A549 (cell line): ENCODE measurements around the gene MYOC. TPM values are rescaled to one million over a fixed set of nuclear protein-coding genes. Genes with fewer than 3 reads are reported as not detected.
"Not testable (repeated sequence)": the region's sequence is repeated elsewhere in the genome, so short reads cannot be mapped to it uniquely, and the experiment has no call there.

ENCODE experiments used
- ATAC-seq, 2 experiments: fragments of 200-7000 bp in 1 of 2; fragments of >200 bp in 1 of 2; cut with Nextera tagmentation in 1 of 2; cut with Tn5 transposase in 1 of 2; 3 replicates each; pipeline versions ENCODE4 v1.8.0 to v1.9.1; 2018 to 2020; ENCODE audit warnings: mild to moderate bottlenecking in 1 of 2, moderate library complexity in 1 of 2
- CTCF ChIA-PET: fragments of 300-600 bp; sonication (Branson Sonifier 250); formaldehyde crosslinking; extraction: SDS; loops from one replicate; lab custom pipeline; 2021; ENCODE audit warnings: antibody characterized with exemption, inconsistent platforms; lab: Yijun Ruan, JAX
- POLR2A ChIA-PET: fragments of 350-600 bp; formaldehyde crosslinking; extraction: SDS; loops from one replicate; lab custom pipeline; 2021; ENCODE audit warnings: antibody characterized with exemption, inconsistent platforms; lab: Yijun Ruan, JAX
- DNase-seq, 2 experiments: peaks; one replicate each; pipeline versions ENCODE4 v3.0.0 to v3.0.0-alpha.2; 2011 to 2016; ENCODE audit warnings: low read depth in 1 of 2, low spot score in 1 of 2
- FAIRE-seq: peaks from 2 replicates; lab custom pipeline; 2011; peaks lifted over from hg19 to GRCh38; lab: Jason Lieb, UNC
- H3K27ac ChIP-seq, 2 experiments: fragments of >200 bp; sonication (Bioruptor Twin); formaldehyde crosslinking; 3 replicates each; pipeline ENCODE4 v1.5.1; 2016 to 2017
- H3K4me1 ChIP-seq: fragments of >200 bp; sonication (Bioruptor Twin); formaldehyde crosslinking; 3 replicates; pipeline ENCODE4 v1.6.1; 2016
- H3K4me2 ChIP-seq: fragments of >200 bp; sonication (Bioruptor Twin); formaldehyde crosslinking; 3 replicates; pipeline ENCODE4 v1.6.1; 2016
- H3K4me3 ChIP-seq: fragments of >200 bp; sonication (Bioruptor Twin); formaldehyde crosslinking; 3 replicates; pipeline ENCODE4 v1.5.1; 2016
- H3K9me3 ChIP-seq: fragments of >200 bp; sonication (Bioruptor Twin); formaldehyde crosslinking; 3 replicates; pipeline ENCODE4 v1.6.1; 2016
- CBX8 ChIP-seq: fragments of 200-600 bp; sonication (generic); IDR thresholded peaks from 2 replicates; pipeline ENCODE4 v1.6.1; 2016
- CHD4 ChIP-seq: fragments of 200-600 bp; sonication (generic); IDR thresholded peaks from 2 replicates; pipeline ENCODE4 v1.6.1; 2016; ENCODE audit warnings: antibody characterized with exemption, mild to moderate bottlenecking, borderline replicate concordance
- EHMT2 ChIP-seq: fragments of 200-600 bp; sonication (generic); IDR thresholded peaks from 2 replicates; pipeline ENCODE4 v1.6.1; 2016; ENCODE audit warnings: antibody characterized with exemption, low read depth, mild to moderate bottlenecking, moderate library complexity
- FOSB ChIP-seq: fragments of 250-450 bp; sonication (Bioruptor Pico); IDR thresholded peaks from 2 replicates; pipeline ENCODE4 v1.5.0; 2020; ENCODE audit warnings: mild to moderate bottlenecking, moderate library complexity
- FOXS1 ChIP-seq: fragments of 250-450 bp; sonication (Bioruptor Pico); IDR thresholded peaks from 2 replicates; pipeline ENCODE4 v1.5.0; 2020; ENCODE audit warnings: mild to moderate bottlenecking, moderate library complexity
- JUNB ChIP-seq: fragments of >200 bp; sonication (Bioruptor Twin); formaldehyde crosslinking; IDR thresholded peaks from 2 replicates; pipeline ENCODE4 v1.6.1; 2016
- MAFK ChIP-seq: fragments of 450-650 bp; IDR thresholded peaks from 2 replicates; pipeline ENCODE4 v1.6.1; 2014; ENCODE audit not compliant: partially characterized antibody
- NFE2L2 ChIP-seq: fragments of 150-350 bp; conservative IDR thresholded peaks from 2 replicates; pipeline ENCODE4 v1.6.1; 2014; ENCODE audit warnings: low read length
- RCOR1 ChIP-seq: fragments of 150-350 bp; IDR thresholded peaks from 2 replicates; pipeline ENCODE4 v1.6.1; 2014; ENCODE audit warnings: antibody characterized with exemption, low read length, low read depth
- RFX5 ChIP-seq: fragments of 450-650 bp; IDR thresholded peaks from 2 replicates; pipeline ENCODE4 v1.7.1; 2014; ENCODE audit warnings: antibody characterized with exemption, mild to moderate bottlenecking, moderate library complexity
- RNF2 ChIP-seq: fragments of 200-600 bp; sonication (generic); IDR thresholded peaks from 2 replicates; pipeline ENCODE4 v1.6.1; 2016; ENCODE audit warnings: low read depth, mild to moderate bottlenecking, antibody characterized with exemption, moderate library complexity, borderline replicate concordance
- ZFP36 ChIP-seq: fragments of 450-650 bp; IDR thresholded peaks from 2 replicates; pipeline ENCODE4 v1.6.1; 2014; ENCODE audit warnings: borderline replicate concordance; ENCODE audit not compliant: partially characterized antibody
- ZSCAN20 ChIP-seq: fragments of 250-450 bp; sonication (Bioruptor Pico); IDR thresholded peaks from 2 replicates; pipeline ENCODE4 v1.8.0; 2022; ENCODE audit warnings: mild to moderate bottlenecking, moderate library complexity
- WGBS: methylation state at CpG from one replicate; pipeline ENCODE4 v1.1.6; 2017; ENCODE audit errors: missing lambda C conversion rate; 5-methylcytosine and 5-hydroxymethylcytosine counted together
- polyA plus RNA-seq, 4 experiments: library from polyadenylated mRNA; depleted of rRNA in 3 of 4; stranded (reverse); fragments of >200 nt; fragmentation: RNase III in 1 of 4; extraction: RNeasy Plus Mini Kit Qiagen cat#74134 plus additional on column Dnase treatment in 1 of 4; gene quantifications; 2 replicates in 3 of 4; 3 replicates in 1 of 4; pipeline ENCODE4 v1.2.3, GENCODE V29; 2011 to 2017
- TF ChIP-seq, protein P1 (sequence below): fragments of 450-650 bp; IDR thresholded peaks from 2 replicates; pipeline ENCODE4 v1.6.1; 2014; ENCODE audit warnings: antibody characterized with exemption
- TF ChIP-seq, protein P2 (sequence below): fragments of 250-450 bp; sonication (Bioruptor Pico); IDR thresholded peaks from 2 replicates; pipeline ENCODE4 v1.5.0; 2021; ENCODE audit warnings: mild to moderate bottlenecking, moderate library complexity, borderline replicate concordance
- TF ChIP-seq, protein P3 (sequence below): IDR thresholded peaks from 2 replicates; pipeline ENCODE4 v1.6.1; 2012
- TF ChIP-seq, protein P4 (sequence below): IDR thresholded peaks from 2 replicates; pipeline ENCODE4 v1.6.1; 2012; ENCODE audit warnings: low read depth, borderline replicate concordance

MYOC gene
- polyA plus RNA-seq, 2 of the 4 experiments (the other 2 are of a cell fraction) = not detected

DNA sequence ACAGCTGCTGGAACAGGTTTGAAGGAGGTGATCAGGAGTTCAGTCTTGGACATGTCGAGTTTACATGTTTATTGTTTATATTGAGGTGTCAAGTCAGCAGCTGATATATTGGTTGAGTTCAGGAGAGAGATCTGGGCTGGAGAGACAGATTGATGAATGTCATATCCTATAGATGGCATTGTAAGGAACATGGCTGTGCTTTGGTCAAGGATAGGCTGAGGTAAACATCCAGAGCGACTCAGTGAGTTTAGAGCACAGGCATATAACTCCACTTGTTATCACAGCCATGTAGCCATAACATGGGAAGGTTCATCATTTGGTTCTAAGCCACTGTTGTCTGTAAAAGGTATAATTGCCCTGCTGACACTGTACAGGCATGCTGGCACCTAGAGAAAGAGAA, 35.9 kb downstream of the MYOC start:
- POLR2A ChIA-PET = no interaction called here
- no peaks in the 10 kb centered on the region for H3K4me1 ChIP-seq
- TF ChIP-seq ZSCAN20 (CRISPR knock-in tag) (no peak), ZFP36 (no peak), FOXS1 (CRISPR knock-in tag) (no peak), NFE2L2 (no peak), CBX8 (no peak), JUNB (no peak), RNF2 (no peak), CHD4 (no peak)
- TF ChIP-seq, protein P1, sequence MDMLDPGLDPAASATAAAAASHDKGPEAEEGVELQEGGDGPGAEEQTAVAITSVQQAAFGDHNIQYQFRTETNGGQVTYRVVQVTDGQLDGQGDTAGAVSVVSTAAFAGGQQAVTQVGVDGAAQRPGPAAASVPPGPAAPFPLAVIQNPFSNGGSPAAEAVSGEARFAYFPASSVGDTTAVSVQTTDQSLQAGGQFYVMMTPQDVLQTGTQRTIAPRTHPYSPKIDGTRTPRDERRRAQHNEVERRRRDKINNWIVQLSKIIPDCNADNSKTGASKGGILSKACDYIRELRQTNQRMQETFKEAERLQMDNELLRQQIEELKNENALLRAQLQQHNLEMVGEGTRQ = no peak
- TF ChIP-seq, protein P2, sequence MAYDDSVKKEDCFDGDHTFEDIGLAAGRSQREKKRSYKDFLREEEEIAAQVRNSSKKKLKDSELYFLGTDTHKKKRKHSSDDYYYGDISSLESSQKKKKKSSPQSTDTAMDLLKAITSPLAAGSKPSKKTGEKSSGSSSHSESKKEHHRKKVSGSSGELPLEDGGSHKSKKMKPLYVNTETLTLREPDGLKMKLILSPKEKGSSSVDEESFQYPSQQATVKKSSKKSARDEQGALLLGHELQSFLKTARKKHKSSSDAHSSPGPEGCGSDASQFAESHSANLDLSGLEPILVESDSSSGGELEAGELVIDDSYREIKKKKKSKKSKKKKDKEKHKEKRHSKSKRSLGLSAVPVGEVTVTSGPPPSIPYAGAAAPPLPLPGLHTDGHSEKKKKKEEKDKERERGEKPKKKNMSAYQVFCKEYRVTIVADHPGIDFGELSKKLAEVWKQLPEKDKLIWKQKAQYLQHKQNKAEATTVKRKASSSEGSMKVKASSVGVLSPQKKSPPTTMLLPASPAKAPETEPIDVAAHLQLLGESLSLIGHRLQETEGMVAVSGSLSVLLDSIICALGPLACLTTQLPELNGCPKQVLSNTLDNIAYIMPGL (CRISPR knock-in tag) = no peak
- no peak overlapping the region for H3K4me2 ChIP-seq
- H3K9me3 ChIP-seq = no peaks in the 10 kb centered on the region
- ATAC-seq = no peak
- DNase-seq = no peak
- no peak for FAIRE-seq
- H3K27ac ChIP-seq = no peak overlapping the region
- H3K4me3 ChIP-seq = no peak overlapping the region
- CTCF ChIA-PET = no interaction called here
- WGBS = 49% methylated on average over 2 of the region's 2 CpGs

DNA sequence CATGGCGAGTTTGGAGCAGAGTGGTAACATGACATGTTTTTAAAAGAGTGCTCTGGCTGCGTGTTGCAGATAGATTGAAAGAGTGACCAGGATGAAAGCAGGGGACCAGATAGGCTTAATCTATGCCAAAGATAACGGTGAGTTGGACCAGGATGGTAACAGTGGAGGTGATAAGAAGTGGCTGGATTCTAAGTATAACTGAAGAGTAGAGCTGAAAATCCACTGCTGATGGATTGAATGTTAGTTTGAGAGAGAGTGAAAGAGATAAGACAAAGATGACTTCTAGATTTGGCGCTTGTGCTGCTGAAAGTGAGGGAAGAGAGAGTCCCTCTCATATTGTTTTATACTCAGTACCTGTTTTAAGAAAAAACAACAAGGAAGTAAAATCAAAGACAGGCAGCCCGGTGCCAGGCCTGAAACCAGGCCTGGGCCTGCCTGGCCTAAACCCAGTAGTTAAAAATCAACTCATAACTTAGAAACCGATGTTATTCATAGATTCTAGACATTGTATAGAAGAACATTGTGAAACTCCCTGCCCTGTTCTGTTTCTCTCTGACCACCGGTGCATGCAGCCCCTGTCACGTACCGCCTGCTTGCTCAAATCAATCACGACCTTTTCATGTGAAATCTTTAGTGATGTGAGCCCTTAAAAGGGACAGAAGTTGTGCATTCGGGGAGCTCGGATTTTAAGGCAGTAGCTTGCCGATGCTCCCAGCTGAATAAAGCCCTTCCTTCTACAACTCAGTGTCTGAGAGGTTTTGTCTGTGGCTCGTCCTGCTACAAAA, 37.2 kb downstream of the MYOC start:
- H3K9me3 ChIP-seq, FAIRE-seq, H3K4me1 ChIP-seq, POLR2A ChIA-PET, DNase-seq, H3K4me3 ChIP-seq, H3K4me2 ChIP-seq, CTCF ChIA-PET, H3K27ac ChIP-seq, ATAC-seq: not testable (repeated sequence)
- WGBS = 66% methylated on average over 14 of the region's 14 CpGs

DNA sequence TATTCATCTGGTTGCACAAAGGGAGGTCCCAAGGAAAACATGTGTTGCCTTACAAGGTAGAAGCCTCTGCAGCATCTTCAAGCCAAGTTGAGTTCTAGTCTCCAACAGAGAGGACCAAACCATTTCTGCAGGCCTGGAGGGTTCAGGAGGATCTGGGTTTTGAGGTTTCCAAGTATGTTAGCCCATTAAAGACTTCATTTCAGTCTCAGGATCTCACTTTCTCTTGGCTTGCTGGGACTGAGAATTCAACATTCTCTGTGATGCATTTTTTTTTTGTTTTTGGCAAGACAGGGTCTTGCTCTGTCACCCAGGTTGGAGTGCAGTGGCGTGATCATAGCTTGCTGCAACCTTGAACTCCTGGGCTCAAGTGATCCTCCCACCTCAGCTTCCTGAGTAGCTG, 39.2 kb downstream of the MYOC start:
- Histone ChIP-seq H3K4me2 (no peak overlapping the region), H3K27ac (no peak overlapping the region), H3K4me1 (no peaks in the 10 kb centered on the region), H3K9me3 (no peaks in the 10 kb centered on the region), H3K4me3 (no peak overlapping the region)
- ChIA-PET CTCF (interaction anchor here (1.0 kb wide), 1 partner anchor 31 kb away, joined by 3 read pairs; no protein-coding TSS in a partner anchor), POLR2A (no interaction called here)
- DNase-seq (no peak), ATAC-seq (no peak), FAIRE-seq (no peak)
- TF ChIP-seq, protein P3, sequence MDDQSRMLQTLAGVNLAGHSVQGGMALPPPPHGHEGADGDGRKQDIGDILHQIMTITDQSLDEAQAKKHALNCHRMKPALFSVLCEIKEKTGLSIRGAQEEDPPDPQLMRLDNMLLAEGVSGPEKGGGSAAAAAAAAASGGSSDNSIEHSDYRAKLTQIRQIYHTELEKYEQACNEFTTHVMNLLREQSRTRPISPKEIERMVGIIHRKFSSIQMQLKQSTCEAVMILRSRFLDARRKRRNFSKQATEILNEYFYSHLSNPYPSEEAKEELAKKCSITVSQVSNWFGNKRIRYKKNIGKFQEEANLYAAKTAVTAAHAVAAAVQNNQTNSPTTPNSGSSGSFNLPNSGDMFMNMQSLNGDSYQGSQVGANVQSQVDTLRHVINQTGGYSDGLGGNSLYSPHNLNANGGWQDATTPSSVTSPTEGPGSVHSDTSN = no peak
- no peak for TF ChIP-seq RFX5
- TF ChIP-seq, protein P4, sequence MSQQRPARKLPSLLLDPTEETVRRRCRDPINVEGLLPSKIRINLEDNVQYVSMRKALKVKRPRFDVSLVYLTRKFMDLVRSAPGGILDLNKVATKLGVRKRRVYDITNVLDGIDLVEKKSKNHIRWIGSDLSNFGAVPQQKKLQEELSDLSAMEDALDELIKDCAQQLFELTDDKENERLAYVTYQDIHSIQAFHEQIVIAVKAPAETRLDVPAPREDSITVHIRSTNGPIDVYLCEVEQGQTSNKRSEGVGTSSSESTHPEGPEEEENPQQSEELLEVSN = no peak
- no peak for TF ChIP-seq JUNB
- TF ChIP-seq EHMT2 = no peak
- no peak for TF ChIP-seq FOSB (CRISPR knock-in tag)
- TF ChIP-seq RCOR1 = no peak
- TF ChIP-seq MAFK = no peak
- 80% methylated on average over 1 of the region's 1 CpG for WGBS
